ENCODE results near the gene CADM1.

- TF ChIP-seq CTCF (IDR thresholded peaks at IDR 0.05) (no peak), EP300 (IDR thresholded peaks at IDR 0.05) (no peak), POLR2A (IDR thresholded peaks at IDR 0.05) (no peak)
Observed at GRCh38 chr11:115199481-115200069, 304.6 kb downstream of the CADM1 start.
